GM18511 (cell line): ENCODE results near the gene HDHD5.

ENCODE experiments used
- ATAC-seq: cut with Tn5 transposase; IDR thresholded peaks from one replicate; pipeline ENCODE4 v1.9.1; 2021; ENCODE audit warnings: mild to moderate bottlenecking, moderate library complexity; ENCODE audit not compliant: unreplicated experiment

Gene HDHD5

DNA sequence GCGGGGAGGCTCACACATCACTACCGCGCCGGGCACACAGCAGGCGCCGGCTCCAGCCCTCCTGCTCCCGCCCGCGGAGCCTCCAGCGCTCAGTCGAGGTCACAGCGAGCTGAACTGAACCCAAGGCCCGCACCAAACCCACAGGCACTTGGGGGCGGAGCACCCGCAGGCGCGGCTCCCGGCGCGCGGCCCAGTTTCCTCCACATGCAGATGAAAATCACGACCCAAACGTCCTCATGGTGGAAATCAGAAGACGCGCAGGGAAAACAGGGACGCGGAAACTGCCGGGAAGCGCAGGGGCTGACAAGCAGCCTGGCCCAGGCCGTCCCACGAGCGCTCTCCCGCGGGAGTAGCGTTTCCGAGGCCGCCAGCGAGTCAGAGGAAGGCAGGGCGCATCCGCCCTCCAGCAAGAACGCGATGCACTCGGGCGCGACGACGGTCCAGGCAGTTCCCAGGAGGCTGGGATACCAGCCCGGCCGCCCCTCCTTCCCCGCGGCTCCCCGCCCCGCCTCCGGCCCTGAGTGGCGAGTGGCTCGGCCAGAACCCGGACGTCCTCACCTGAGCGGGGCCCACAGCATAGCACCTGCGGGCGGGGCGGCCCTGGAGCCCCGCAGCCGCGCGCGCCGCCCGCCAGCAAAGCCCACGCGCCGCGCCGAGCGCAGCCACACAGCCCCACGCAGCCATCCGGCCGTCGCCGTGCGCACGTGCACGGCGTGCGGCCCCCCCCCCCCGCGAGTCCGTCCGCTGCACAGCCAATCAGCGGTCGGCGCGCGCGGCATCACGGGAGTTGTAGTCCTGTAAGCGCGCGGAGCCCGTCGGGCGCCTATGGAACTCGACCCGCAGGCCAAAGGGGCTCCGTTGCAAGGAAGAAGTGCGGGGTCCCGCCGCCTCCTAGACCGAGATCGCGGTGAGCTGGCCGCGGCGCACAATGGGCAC is at the start of gene HDHD5:
Gene HDHD5, minus strand, starts transcription at position 710 of the 936 bp plus-strand sequence. Its CDS starts 26 bp downstream, at position 684.
- ATAC-seq = peak; percentile 79

DNA sequence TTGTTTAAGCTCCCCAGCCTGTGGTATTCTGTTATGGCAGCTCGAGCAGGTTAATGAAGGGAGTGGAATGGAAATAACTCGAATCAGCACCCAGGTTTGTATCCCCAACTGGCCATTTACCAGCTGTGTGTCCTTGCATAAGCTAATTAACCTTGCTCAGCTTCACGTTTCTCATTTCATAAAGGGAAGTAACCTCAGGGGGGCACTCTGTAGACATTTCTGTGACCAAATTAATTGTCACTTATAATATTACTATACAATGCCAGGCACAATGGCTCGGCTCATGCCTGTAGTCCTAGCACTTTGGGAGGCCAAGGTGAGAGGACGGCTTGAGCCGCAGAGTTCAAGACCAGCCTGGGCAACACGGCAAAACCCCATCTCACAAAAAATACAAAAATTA is 46.4 kb upstream of the HDHD5 start:
- no peak for ATAC-seq

DNA sequence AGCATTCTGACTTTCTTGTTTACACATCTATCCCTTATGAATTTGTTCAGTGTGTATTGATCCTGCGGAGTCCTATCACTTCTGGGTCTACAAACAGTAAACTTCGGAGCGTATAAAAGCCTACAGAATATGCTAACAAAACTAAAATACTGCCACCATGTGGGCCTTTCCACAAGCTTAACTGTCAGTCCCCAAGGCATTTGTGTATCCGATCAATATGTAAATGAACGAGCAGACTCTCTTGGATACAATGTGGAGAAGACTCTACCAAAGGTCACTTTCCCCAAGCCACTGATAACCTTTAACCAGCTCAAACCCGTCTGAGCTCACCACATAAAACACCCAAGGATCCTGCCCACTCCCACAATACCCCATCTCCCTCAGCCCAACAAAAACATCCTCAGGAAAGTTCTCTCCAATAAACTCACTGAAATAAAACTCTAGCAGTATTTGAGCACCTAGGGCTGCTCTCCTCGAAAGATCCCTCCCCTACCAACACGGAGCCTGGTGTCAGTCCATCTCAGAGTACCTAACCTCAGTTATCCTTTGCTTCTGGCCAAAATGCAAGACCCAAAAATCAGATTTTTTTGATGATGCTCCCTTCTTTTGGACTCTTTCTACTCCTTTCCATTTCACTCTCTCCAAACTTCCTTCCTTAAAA is 42.3 kb upstream of the HDHD5 start:
- ATAC-seq = no peak

DNA sequence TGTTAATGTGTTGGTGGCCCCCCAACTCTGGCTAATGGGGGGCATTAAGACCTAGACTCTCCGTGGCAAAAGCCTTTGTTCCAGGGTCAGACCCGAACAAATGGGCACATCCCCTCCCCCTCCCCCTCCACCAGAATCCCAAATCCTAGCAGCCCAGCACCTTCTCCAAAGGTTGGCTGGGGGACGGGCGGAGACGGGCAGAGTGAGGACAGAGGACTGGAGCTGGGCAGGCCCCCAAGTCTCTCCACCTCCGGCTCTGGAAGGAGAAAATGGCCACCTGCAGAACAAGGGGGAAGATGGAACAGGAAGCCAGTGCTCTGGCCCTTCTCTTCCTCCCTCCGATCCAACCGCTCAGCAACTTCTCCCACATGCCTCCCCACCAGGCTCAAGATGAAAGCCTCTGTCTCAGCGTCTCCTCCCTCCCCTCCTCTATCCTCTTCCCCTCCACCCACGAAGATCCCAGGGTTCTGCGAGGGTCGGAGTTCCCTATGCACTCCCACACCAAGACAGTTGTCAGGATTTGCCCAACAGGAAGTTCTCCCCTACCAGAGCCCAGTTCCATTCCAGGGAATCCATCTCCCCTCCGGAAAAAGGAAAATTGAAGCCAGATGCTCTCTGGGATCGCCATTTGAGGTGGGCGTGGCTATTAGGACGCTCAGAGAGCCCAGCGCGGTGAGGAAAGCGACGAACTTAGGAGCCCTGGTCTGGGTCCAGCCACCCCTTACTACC is 40.1 kb upstream of the HDHD5 start:
- ATAC-seq = no peak

DNA sequence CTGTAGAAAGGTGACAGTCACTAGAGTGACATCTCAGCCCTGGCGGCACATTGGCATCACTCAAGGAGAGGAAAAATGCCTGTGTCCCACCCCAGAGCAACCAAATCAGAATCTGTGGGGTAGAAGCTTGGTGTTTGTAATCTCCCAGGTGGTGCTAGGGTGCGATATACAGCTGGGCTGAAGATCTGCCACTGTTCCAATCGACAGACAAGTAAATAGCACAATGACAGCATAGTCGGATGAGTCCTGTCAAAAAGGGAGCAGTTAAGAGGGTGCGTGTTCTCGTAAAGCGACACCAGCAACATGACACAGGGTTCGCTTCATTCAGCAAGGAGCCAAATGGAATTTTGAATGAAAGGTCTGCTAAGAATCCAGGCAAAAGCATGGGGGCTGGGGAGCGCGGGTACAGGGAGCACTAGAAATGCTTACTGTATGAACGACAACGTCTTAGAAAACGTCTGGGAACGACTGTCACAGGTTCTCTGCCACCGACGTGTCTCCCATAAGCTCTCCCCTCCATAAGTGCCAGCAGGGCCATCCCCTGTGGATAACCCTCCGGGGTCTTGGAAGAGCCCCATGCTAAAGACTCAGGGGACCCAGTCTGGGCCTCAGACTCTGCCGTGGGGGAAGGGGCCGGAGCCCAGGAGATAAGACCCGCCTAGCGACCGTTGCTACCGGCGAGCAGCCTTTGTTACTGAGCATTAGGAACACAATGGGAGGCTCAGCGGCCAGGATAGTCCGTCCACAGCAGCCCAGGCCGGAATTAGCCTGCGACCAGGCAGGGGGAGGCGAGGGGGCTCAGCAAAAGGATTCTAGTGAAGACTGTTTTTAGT is 39.3 kb upstream of the HDHD5 start:
- ATAC-seq = no peak

DNA sequence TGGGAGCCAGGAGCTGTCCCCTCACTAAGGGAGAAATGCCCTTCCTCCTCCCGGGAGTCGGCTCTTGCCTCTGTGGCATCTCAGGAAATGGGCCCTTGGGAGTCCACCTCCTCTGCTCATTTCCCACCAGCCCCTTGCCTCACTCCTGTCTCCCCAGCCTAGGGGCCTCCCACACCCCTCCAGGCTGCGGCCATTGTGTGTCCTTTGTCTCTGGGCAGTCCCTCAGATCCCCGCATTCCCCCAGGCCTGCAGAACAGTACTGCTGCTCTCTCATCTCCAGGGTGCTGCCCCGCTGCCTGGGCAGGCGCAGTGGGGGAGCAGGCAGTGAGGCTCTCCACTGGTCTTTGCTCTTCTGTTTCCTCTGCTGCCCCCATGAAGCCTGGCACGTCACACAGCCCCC is 35.1 kb upstream of the HDHD5 start:
- ATAC-seq = no peak

DNA sequence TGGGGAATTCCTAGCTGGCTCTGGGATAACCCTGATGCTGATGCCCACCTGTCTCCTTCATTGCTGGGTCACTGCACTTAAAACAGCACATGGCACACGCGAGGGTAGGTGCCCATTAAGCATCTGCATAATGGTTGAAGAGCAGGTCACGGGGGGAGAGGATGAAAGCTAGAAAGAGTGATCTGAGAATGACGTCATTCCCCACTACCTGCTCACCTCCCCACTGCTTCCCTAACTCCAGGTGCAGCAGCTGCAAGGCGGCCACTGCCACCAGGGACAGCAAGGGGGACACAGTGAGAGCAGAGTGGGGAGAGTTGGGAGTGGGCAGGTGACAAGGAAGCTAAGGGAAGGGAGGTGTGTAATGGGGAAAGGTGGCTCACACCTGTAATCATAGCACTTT is 33.1 kb upstream of the HDHD5 start:
- ATAC-seq = no peak

DNA sequence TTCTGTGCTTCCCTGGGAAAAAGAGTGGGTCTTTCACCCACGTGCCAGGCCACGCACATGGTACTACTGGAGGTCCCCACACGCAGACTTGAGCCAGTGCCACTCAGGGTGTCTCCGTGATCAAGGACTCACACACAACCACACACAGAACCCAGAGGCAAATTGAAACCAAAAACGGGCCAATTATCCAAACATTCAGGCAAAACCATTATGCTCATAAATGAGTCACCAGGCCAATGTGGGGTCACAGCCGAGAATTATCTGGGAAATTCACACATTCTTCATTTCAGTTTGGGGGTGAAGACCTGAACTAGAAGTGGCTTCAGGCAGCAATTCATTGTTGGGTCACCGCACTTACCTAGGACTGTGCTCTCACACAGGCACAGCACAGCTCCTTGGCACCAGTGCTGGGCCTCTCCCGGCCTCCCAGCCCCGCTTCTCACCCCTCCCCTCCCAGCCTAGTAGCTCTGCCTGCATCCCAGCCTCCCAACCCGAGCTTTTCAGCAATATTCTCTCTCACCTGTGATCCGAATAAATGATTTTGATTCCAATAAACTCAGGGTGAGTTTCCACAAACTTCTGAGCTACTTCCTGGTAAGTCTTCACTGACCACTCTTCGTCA is 32.2 kb upstream of the HDHD5 start:
- ATAC-seq = no peak

DNA sequence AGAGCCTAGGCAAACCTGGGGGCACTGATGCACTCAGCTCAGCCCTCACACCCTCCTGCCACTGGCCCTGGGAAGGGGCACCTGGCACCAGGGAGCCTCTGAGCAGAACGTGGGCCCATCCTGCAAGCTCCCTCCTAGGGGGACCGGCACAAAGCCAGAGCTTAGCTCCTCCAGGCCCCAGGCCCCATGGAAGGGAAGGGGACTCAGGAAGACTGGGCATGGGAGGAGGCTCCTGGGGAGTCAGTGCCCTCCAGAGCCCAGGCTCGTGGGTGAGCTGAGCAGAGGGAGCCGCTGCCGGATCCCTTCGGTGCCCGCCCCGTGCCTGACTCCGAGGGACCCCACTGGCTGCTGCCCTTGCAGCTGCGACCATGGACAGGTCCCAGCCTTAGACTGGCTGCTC is 31.6 kb upstream of the HDHD5 start:
- no peak for ATAC-seq

DNA sequence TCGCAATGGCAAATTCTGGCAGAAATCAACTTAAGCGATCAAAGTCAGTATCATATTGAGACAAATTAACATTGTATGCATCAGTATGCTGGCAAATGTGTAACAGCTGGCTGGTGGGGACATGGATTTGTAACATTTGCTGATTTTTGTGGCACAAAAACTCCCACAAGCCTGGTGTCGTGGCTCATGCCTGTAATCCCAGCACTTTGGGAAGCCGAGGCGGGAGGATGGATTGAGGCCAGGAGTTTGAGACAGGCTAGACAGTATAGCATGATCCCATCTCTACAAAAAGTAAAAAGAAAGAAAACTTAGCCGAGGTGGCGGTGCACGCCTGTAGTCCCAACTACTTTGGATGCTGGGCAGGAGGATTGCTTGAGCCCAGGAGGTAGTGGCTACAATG is 17.6 kb upstream of the HDHD5 start:
- ATAC-seq = no peak

DNA sequence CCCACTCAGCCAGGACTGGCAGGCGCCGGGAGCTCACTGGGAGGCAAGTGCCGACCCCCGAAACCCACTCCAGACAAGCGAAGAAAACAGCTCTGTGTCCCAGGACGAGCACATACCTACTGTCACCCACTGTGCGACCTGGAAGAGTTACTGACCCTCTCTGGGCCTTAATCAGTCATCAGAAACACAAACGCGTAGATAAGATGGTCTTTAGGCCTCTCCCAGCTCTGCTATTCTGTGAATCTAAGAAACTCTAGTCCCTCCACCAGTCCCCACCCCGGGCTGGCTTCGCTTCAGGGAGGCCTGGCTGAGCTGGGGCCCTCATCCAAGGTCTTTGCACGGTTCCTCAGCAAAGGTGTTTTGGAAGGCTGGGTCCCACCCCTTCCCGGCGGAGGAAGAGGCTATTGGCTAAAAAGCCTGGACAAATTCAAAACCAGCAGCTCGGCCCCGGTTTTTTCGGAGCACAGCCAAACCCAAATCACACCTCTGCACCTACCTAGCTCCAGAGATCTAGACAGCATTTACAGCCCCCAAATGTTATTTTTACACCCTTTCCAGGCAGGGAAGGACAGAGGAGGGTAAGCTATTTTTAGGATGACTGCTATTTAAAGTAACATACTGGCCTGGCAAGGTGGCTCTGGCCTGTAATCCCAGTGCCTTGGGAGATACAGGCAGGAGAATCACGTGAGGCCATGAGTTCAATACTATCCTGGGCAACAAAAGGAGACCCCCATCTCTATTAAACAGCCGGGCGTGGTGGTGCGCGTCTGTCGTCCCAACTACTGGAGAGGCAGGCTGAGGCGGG is 13.2 kb upstream of the HDHD5 start:
- no peak for ATAC-seq

DNA sequence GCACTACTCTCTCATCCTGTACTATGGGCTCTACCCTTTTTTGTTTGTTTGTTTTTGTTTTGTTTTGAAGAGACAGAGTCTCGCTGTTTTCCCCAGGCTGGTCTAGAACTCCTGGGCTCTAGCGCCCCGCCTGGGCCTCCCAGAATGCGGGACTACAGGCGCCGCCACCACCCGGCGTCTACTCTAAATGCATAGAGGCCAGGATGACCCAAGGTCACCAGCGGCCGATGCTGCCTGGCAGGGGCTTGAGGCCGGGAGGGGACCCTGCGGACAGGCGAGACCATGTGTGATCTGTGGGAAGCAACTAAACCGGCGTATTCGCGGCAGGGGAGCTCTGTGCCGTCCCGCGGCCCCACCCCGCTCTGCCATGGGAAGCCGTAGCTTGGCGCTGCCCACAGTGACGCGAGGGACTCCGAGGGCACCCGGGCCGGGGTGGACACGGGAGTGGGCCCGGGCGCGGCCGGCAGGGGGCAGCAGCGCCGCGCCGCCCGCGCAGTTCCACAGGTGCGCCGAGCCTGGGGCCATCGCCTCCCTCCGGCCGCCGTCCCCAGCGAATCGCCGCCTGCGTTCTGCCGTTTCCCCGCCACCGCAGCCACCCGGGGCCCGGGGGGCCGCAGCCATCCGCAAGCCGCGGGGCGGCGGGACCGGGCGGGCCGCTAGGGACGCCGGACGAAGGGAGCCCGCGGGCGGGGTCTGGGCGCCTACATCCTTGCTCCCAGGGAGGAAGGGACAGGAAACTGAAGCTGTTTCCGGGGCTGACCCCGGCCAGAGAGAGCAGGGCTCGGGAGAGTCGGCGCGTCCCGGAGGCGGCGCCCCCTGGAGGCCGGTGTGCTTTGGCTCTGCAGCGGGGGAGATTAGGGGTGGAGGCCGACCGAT is 12.3 kb upstream of the HDHD5 start:
- ATAC-seq = peak; percentile 92

DNA sequence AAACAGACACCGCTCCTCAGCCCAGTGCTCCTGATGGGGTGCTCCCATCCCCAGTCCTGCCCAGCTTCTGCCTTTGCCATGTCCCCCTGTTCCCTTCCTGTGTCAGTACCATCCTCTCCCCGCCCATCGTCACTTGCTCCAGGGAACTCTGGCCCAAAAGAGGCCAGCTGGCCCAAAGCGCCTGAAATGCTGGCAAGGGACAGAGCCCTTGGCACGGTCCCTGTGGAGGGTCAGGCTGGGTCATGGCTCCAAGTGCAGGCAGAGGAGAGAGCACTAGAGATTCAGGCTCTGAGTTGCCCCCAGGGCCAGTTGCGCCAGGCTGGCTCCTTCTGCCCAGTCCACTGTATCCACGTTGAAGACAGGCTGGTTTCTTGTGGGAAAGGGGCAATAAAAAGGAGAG is 8.4 kb upstream of the HDHD5 start:
- no peak for ATAC-seq

DNA sequence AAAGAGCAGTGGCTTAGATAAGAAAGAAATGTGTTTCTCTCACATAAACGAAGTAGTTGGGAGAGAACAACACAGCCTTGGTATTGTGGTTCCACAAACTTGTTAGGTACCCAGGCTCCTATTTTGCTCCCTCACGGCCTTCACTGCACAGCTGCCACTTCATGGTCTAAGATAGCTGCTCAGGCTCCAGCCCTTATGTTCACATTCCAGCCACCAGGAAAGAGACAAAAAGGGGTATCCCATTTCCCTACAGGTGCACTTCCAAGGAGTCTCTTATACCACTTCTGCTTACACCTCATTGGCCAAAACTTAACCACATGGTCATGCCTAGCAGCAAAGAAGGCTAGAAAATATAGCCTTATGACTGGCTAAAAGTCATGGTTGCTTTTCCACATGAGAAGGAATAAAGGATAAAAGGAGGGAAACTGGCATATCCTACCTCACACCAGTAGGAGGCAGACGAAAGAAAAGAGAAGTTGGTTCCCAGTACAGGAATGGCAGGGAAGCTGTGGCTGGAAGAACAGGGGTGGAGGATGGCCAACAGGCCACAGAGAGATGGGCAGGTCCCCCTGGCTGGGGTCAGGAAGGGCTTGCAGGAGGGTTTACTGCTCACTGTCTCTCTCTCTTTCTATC is 5.4 kb upstream of the HDHD5 start:
- ATAC-seq = no peak

DNA sequence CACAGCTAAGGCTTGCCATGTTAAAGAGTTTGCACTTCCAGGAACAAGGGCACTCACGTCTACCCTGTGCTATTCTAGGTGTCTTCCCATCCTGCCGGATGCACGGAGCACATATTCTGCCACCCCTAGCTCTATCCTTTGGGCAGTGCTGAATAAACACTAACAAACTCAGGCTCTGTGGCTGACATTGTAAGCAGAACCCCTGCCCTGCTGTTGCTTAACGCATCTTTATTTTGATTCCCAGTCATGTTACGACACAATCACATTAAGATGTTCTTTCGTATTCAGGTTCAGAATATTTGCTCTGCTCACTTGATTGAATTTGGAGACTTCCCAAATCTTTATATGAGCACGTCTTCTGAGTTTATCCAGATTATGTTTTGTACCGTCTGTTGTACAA is 3.7 kb upstream of the HDHD5 start:
- ATAC-seq = no peak

DNA sequence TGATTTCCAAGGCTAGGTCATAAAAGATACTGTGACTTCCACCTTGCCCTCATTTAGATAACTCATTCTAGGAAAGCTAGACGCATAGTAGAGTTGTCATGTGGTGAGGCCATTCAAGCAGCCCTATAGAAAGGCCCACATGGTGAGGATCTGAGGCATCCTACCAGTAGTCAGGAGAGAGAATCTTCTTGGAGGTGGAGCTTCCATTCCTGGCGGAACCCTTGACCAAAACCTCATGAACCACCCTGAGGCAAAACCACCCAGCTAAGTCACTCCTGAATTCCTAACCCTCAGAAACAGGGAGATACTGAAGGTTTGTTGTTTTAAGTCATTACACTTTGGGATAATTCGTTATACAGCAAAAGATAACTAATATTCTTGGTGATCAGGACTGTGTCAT is 2.9 kb upstream of the HDHD5 start:
- ATAC-seq = no peak

DNA sequence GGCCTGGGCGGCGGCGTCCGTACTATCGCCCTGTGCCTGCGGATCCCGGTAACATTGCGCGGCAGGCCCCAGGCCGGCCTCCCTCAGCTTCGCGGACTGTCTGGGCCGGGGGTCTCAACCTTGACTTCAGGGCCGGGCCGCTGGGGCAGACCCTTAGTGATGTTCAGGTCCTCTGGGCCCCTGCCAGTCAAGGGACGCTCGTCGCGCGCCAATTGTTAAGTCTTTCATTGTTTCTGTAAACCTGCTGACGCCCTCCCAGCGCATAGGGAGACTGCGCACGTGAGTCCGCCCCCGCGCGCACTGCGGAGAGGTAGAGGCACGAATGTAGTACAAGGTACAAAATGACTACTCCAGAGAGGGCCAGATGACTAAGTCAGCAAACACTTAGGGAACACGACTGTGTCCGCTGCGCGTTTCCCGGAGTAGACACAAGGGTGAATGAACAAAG is 451 bp upstream of the HDHD5 start:
- ATAC-seq = peak; percentile 32

DNA sequence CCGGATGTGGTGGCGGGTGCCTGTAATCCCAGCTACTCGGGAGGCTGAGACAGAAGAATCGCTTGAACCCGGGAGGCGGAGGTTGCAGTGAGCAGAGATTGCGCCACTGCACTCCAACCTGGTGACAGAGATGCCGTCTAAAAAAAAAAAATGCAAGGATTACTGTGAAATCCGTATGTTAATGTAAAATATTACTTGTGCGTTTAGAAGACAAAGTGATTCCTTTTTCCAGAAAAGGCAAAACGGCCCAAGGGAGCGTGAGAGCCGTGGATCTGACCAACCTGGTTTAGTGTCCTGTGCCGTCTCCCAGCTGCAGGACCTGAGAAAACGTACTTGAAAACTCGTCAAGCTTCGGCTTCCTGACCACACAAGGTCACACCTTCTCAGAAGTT is 905 bp downstream of the HDHD5 start:
- ATAC-seq = no peak
